ENCODE data around the gene TSPOAP1. TPM values are rescaled to one million over a fixed set of nuclear protein-coding genes. Genes with fewer than 3 reads are reported as not detected.

TSPOAP1 gene
- total RNA-seq, 1 experiment from 2014 or later, result 6.0 TPM

DNA sequence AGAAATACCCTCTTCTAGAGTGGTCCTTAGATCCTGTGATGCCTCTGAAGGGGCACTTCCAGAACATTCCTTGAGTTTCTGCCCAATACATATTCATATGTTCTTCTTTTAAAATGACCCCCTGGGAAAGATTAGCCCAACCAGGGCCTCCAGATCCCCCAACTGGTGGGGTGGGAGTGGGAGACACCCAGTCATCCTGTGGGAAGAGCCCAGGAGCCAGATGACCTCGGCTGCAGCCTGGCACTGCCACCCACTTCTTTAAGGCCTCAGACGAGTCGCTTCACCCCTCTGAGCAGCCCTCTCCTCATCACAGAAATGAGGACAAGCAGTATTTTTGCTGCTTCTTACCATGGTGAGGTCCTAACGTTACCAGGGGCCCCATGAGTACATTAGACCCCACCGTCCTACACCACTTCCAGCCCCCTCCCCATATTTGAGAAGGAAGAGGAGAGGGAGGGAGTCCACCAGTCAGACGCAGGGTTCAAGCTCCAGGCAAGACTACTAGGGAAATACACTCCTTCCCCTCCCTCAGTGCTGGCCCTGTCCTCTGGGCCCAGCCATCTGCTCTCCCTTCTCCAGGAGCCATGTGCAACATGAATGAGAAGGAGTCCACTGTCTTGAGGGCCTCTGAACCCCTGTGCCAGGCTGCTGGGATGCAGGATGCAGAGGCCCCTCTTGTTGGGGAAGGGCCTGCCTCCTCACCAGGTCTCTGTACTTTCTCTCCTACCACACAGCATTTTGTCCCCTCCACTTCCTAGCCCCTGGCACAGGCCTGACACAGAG is 59.6 kb downstream of the TSPOAP1 start:
- Histone ChIP-seq H3K9me3 (no peaks in the 10 kb centered on the region), H3K27me3 (replicated peaks; ENCODE audit: control insufficient read depth, insufficient read depth, low read length) (no peaks in the 10 kb centered on the region), H3K36me3 (ENCODE audit: control insufficient read depth, insufficient read depth, low read length) (no peaks in the 10 kb centered on the region), H3K4me1 (no peaks in the 10 kb centered on the region), H3K4me3 (ENCODE audit: low read depth, low read length) (no peak overlapping the region)
- BruUV-seq (replicated peaks), result no TSS peak
- intact Hi-C loops (cut with micrococcal nuclease; ENCODE audit: unreplicated experiment), result no loop called here
- DNase-seq, result no peak
- Mint-ChIP-seq H3K4me1 (ENCODE audit: low read depth, unreplicated experiment) (no peaks in the 10 kb centered on the region), H3K4me3 (ENCODE audit: unreplicated experiment) (no peak overlapping the region), H3K36me3 (ENCODE audit: insufficient read depth, unreplicated experiment) (no peaks in the 10 kb centered on the region), H3K27ac (ENCODE audit: unreplicated experiment) (no peak overlapping the region), H3K9me3 (ENCODE audit: unreplicated experiment) (no peaks in the 10 kb centered on the region), H3K27me3 (ENCODE audit: insufficient read depth, unreplicated experiment) (peaks cover 16% of the 10 kb centered on the region)
- TF ChIP-seq, protein P1, sequence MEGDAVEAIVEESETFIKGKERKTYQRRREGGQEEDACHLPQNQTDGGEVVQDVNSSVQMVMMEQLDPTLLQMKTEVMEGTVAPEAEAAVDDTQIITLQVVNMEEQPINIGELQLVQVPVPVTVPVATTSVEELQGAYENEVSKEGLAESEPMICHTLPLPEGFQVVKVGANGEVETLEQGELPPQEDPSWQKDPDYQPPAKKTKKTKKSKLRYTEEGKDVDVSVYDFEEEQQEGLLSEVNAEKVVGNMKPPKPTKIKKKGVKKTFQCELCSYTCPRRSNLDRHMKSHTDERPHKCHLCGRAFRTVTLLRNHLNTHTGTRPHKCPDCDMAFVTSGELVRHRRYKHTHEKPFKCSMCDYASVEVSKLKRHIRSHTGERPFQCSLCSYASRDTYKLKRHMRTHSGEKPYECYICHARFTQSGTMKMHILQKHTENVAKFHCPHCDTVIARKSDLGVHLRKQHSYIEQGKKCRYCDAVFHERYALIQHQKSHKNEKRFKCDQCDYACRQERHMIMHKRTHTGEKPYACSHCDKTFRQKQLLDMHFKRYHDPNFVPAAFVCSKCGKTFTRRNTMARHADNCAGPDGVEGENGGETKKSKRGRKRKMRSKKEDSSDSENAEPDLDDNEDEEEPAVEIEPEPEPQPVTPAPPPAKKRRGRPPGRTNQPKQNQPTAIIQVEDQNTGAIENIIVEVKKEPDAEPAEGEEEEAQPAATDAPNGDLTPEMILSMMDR (IDR thresholded peaks at IDR 0.05; ENCODE audit: insufficient read depth in 1 of 2, low read depth in 1 of 2, low read length in 1 of 2, severe bottlenecking in 1 of 2, unreplicated experiment in 1 of 2), result no peak
- ChIA-PET CTCF (no interaction called here), POLR2A (no interaction called here)

DNA sequence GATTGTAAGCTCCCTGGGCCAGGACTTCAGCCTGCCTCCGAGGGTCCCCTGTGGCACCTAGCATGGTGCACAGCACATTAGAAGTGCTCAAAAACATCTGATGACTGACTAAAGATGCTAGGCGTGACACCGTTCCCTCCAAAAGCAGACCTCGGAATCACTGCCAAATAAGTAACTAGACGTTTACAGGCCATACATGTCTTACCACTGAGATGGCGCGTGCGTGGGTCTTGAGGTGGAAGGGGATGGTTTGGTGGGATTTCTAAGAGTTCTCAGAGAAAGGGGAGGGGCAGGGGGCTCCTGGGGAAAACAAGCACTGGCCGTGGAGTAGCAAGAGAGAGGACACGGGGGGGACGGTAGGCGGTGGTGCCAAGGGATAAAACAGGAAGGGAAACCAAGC is 60.3 kb downstream of the TSPOAP1 start:
- TF ChIP-seq, protein P1 (IDR thresholded peaks at IDR 0.05; ENCODE audit: insufficient read depth in 1 of 2, low read depth in 1 of 2, low read length in 1 of 2, severe bottlenecking in 1 of 2, unreplicated experiment in 1 of 2), result no peak
- H3K4me1 ChIP-seq, result no peaks in the 10 kb centered on the region
- peaks cover 19% of the 10 kb centered on the region for H3K27me3 Mint-ChIP-seq (ENCODE audit: insufficient read depth, unreplicated experiment)
- no peaks in the 10 kb centered on the region for H3K9me3 Mint-ChIP-seq (ENCODE audit: unreplicated experiment)
- POLR2A ChIA-PET, result no interaction called here
- H3K9me3 ChIP-seq, result no peaks in the 10 kb centered on the region
- H3K4me3 ChIP-seq (ENCODE audit: low read depth, low read length), result no peak overlapping the region
- CTCF ChIA-PET, result interaction anchor here (0.6 kb wide), 1 partner anchor 8 kb away, joined by 3 read pairs; no protein-coding TSS in a partner anchor
- H3K27ac Mint-ChIP-seq (ENCODE audit: unreplicated experiment), result no peak overlapping the region
- no peaks in the 10 kb centered on the region for H3K36me3 Mint-ChIP-seq (ENCODE audit: insufficient read depth, unreplicated experiment)
- intact Hi-C loops (cut with micrococcal nuclease; ENCODE audit: unreplicated experiment), result no loop called here
- no peak for DNase-seq
- peaks cover 2% of the 10 kb centered on the region; the same call in 1 of the 2 replicates for H3K27me3 ChIP-seq (replicated peaks; ENCODE audit: control insufficient read depth, insufficient read depth, low read length)
- no peaks in the 10 kb centered on the region for H3K36me3 ChIP-seq (ENCODE audit: control insufficient read depth, insufficient read depth, low read length)
- H3K4me3 Mint-ChIP-seq (ENCODE audit: unreplicated experiment), result no peak overlapping the region
- BruUV-seq (replicated peaks), result no TSS peak
- no peaks in the 10 kb centered on the region for H3K4me1 Mint-ChIP-seq (ENCODE audit: low read depth, unreplicated experiment)

DNA sequence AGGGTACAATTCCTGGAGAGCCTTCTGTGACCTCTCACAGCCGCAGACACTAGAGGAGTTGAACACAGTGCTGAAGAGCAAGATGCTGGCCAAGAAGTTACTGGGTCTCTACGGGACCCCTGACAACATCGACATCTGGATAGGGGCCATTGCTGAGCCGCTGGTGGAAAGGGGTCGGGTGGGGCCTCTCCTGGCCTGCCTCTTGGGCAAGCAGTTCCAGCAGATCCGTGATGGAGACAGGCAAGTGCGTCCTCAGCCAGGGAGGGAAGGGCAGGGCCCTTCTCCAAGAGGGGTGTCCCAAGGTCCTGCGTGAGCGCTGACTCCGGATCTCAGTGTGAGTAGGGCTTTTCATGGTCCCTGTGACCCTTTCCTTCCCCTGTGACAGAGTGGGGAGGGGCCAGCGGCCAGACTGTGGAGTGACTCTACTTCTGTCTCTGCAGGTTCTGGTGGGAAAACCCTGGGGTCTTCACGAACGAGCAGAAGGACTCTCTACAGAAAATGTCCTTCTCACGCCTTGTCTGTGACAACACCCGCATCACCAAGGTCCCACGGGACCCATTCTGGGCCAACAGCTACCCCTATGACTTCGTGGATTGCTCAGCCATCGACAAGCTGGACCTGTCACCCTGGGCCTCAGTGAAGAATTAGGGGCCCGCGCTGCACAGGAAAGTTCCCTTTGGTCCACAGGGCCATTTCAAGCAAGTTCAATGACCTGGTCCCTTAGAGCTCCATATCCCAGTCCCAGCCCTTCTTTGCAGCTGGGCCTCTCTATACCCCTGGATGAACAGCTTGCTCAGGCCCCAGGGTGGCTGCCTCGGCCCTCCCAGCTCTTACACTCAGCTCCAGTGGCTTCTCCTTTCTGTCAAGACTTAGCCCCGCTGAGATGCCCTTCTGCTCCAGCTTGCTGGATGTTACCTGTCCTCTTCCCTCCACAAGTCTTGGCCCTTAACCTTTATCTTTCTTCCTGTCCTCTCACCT is 61.0 kb downstream of the TSPOAP1 start:
- no peak overlapping the region for H3K27ac Mint-ChIP-seq (ENCODE audit: unreplicated experiment)
- no peaks in the 10 kb centered on the region for H3K9me3 Mint-ChIP-seq (ENCODE audit: unreplicated experiment)
- no peaks in the 10 kb centered on the region for H3K4me1 ChIP-seq
- no peaks in the 10 kb centered on the region for H3K36me3 Mint-ChIP-seq (ENCODE audit: insufficient read depth, unreplicated experiment)
- no peaks in the 10 kb centered on the region for H3K9me3 ChIP-seq
- H3K36me3 ChIP-seq (ENCODE audit: control insufficient read depth, insufficient read depth, low read length), result no peaks in the 10 kb centered on the region
- intact Hi-C loops (cut with micrococcal nuclease; ENCODE audit: unreplicated experiment), result no loop called here
- H3K27me3 ChIP-seq (replicated peaks; ENCODE audit: control insufficient read depth, insufficient read depth, low read length), result peaks cover 2% of the 10 kb centered on the region; the same call in 1 of the 2 replicates
- no peak overlapping the region for H3K4me3 Mint-ChIP-seq (ENCODE audit: unreplicated experiment)
- no peak overlapping the region for H3K4me3 ChIP-seq (ENCODE audit: low read depth, low read length)
- ChIA-PET POLR2A (no interaction called here), CTCF (interaction anchor here (0.6 kb wide), 1 partner anchor 8 kb away, joined by 3 read pairs; no protein-coding TSS in a partner anchor)
- no peaks in the 10 kb centered on the region for H3K4me1 Mint-ChIP-seq (ENCODE audit: low read depth, unreplicated experiment)
- TF ChIP-seq, protein P1 (IDR thresholded peaks at IDR 0.05; ENCODE audit: insufficient read depth in 1 of 2, low read depth in 1 of 2, low read length in 1 of 2, severe bottlenecking in 1 of 2, unreplicated experiment in 1 of 2), result no peak
- peak in 1 of 2 experiments; percentile 22 for DNase-seq
- peaks cover 24% of the 10 kb centered on the region for H3K27me3 Mint-ChIP-seq (ENCODE audit: insufficient read depth, unreplicated experiment)
- BruUV-seq (replicated peaks), result no TSS peak
